ENCODE data around the gene AGL. TPM values are rescaled to one million over a fixed set of nuclear protein-coding genes. Genes with fewer than 3 reads are reported as not detected.
"Not testable (repeated sequence)": the region's sequence is repeated elsewhere in the genome, so short reads cannot be mapped to it uniquely, and the experiment has no call there.

The AGL gene
- polyA plus RNA-seq, 1 experiment = 7.2 TPM

GRCh38 chr1:99820546-99820945 is 29.6 kb upstream of the AGL start:
- POLR2A ChIA-PET = no interaction called here
- DNase-seq (ENCODE audit: low read depth, low spot score) = no peak
- Histone ChIP-seq H3K27ac (ENCODE audit: low read depth, low read length) (no peak overlapping the region), H3K27me3 (ENCODE audit: control insufficient read depth, insufficient read depth, low read length) (peaks cover 2% of the 10 kb centered on the region), H3K9me3 (ENCODE audit: control insufficient read depth, insufficient read depth, low read length) (no peaks in the 10 kb centered on the region), H3K4me3 (ENCODE audit: low read depth, low read length) (no peak overlapping the region)
- CTCF ChIA-PET = no interaction called here
- TF ChIP-seq CTCF (IDR thresholded peaks at IDR 0.05; ENCODE audit: low read depth, low read length) = no peak

DNA sequence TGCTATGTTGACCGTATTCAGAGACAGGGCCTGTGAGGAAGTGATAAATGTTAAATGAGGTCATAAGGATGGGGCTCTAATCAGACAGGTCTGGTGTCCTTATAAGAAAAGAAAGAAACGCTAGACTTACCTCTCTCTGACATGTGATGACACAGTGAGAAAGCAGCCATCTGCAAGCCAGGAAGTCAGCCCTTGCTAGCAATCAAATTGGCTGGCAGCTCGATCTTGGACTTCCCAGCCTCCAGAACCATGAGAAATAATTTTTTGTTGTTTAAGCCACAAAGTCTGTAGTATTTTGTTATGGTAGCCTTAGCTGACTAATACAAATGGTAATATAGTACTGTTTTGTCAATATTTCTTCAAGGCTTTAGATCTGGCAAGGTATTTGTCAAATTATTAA is 25.1 kb upstream of the AGL start:
- no peaks in the 10 kb centered on the region for H3K9me3 ChIP-seq (ENCODE audit: control insufficient read depth, insufficient read depth, low read length)
- no peak for DNase-seq (ENCODE audit: low read depth, low spot score)
- CTCF ChIA-PET = no interaction called here
- no peaks in the 10 kb centered on the region for H3K27me3 ChIP-seq (ENCODE audit: control insufficient read depth, insufficient read depth, low read length)
- H3K4me3 ChIP-seq (ENCODE audit: low read depth, low read length) = no peak overlapping the region
- TF ChIP-seq CTCF (IDR thresholded peaks at IDR 0.05; ENCODE audit: low read depth, low read length) = no peak
- POLR2A ChIA-PET = no interaction called here
- no peak overlapping the region for H3K27ac ChIP-seq (ENCODE audit: low read depth, low read length)

- no peak for TF ChIP-seq CTCF (IDR thresholded peaks at IDR 0.05; ENCODE audit: low read depth, low read length)
- Histone ChIP-seq H3K9me3 (ENCODE audit: control insufficient read depth, insufficient read depth, low read length) (no peaks in the 10 kb centered on the region), H3K27ac (ENCODE audit: low read depth, low read length) (no peak overlapping the region), H3K27me3 (ENCODE audit: control insufficient read depth, insufficient read depth, low read length) (no peaks in the 10 kb centered on the region), H3K4me3 (ENCODE audit: low read depth, low read length) (no peak overlapping the region)
- CTCF ChIA-PET = no interaction called here
- POLR2A ChIA-PET = no interaction called here
- DNase-seq (ENCODE audit: low read depth, low spot score) = no peak
These were observed 24.5 kb upstream of the AGL start for GRCh38 chr1:99825702-99826101.

DNA sequence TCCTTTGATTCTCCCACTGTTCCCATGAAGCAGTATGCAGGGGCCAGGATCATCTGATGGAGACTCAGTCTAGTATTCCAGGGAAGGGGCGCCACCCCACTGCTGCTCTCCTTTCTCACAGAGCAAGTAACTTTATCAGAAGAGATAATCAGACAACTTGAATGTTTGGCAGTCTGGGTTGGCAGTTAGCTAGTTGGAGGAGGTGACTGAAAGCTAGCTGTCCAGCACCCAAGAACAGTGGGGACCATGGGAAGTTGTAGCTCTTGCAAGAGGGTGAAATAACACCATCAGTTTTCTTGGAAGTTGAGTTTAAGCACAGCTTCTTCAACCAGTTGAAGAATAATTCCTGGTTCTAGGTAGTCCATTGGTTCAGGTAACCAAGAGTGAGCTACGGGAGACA is 22.2 kb upstream of the AGL start:
- no peak for DNase-seq (ENCODE audit: low read depth, low spot score)
- Histone ChIP-seq H3K27me3 (ENCODE audit: control insufficient read depth, insufficient read depth, low read length) (no peaks in the 10 kb centered on the region), H3K9me3 (ENCODE audit: control insufficient read depth, insufficient read depth, low read length) (no peaks in the 10 kb centered on the region), H3K27ac (ENCODE audit: low read depth, low read length) (no peak overlapping the region), H3K4me3 (ENCODE audit: low read depth, low read length) (no peak overlapping the region)
- POLR2A ChIA-PET = interaction anchor here (0.6 kb wide), 1 partner anchor 1465 kb away, joined by 10 read pairs; no protein-coding TSS in a partner anchor
- CTCF ChIA-PET = interaction anchor here (1.1 kb wide), 1 partner anchor 16 kb away, joined by 3 read pairs; no protein-coding TSS in a partner anchor
- TF ChIP-seq CTCF (IDR thresholded peaks at IDR 0.05; ENCODE audit: low read depth, low read length) = no peak

DNA sequence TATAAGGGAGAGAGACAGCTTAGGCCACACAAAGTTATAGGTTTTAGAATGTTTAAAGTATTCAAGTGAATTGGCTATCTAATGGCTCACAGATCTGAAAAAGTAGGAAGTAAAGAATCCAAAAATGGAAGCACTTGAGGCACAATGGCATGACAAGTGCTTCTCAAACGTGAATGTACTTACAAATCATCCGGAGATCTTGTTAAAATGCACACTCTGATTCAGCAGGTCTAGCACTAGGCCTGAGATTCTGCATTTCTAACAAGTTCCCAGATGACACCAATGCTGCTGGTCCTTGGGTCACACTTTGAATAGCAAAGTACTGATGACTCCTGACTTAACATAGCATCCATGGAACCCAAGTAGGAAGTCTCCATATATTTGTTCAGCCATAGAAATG is 20.9 kb upstream of the AGL start:
- H3K4me3 ChIP-seq (ENCODE audit: low read depth, low read length) = no peak overlapping the region
- no peak for TF ChIP-seq CTCF (IDR thresholded peaks at IDR 0.05; ENCODE audit: low read depth, low read length)
- H3K9me3 ChIP-seq (ENCODE audit: control insufficient read depth, insufficient read depth, low read length) = no peaks in the 10 kb centered on the region
- ChIA-PET CTCF (no interaction called here), POLR2A (no interaction called here)
- no peak overlapping the region for H3K27ac ChIP-seq (ENCODE audit: low read depth, low read length)
- H3K27me3 ChIP-seq (ENCODE audit: control insufficient read depth, insufficient read depth, low read length) = no peaks in the 10 kb centered on the region
- DNase-seq (ENCODE audit: low read depth, low spot score) = no peak

GRCh38 chr1:99833911-99834310 is 16.2 kb upstream of the AGL start:
- DNase-seq (ENCODE audit: low read depth, low spot score); H3K4me3 ChIP-seq (ENCODE audit: low read depth, low read length); H3K9me3 ChIP-seq (ENCODE audit: control insufficient read depth, insufficient read depth, low read length); CTCF ChIA-PET; H3K27me3 ChIP-seq (ENCODE audit: control insufficient read depth, insufficient read depth, low read length); H3K27ac ChIP-seq (ENCODE audit: low read depth, low read length): not testable (repeated sequence)
- POLR2A ChIA-PET = interaction anchor here (0.7 kb wide), 1 partner anchor 1274 kb away, joined by 7 read pairs; no protein-coding TSS in a partner anchor

GRCh38 chr1:99836171-99837103 is 13.7 kb upstream of the AGL start:
- H3K4me3 ChIP-seq (ENCODE audit: low read depth, low read length); H3K27ac ChIP-seq (ENCODE audit: low read depth, low read length); H3K9me3 ChIP-seq (ENCODE audit: control insufficient read depth, insufficient read depth, low read length); POLR2A ChIA-PET; H3K27me3 ChIP-seq (ENCODE audit: control insufficient read depth, insufficient read depth, low read length); CTCF ChIA-PET; DNase-seq (ENCODE audit: low read depth, low spot score): not testable (repeated sequence)

All from AG04450 (cell line).